BLaER1 treated with 17β-estradiol and CSF1 and Interleukin-3, amounts not matched to agents 10 nM and 100 nM (cell line): Measurements from ENCODE around the gene ATP1B4.

ENCODE experiments used
- H3K27ac ChIP-seq, 11 experiments: shearing (Covaris generic); formaldehyde crosslinking; 2 replicates each; pipeline ENCODE4 v1.8.1; 2022
- H3K27me3 ChIP-seq, 11 experiments: shearing (Covaris generic); formaldehyde crosslinking; 2 replicates each; pipeline ENCODE4 v1.8.1; 2022
- H3K36me3 ChIP-seq, 11 experiments: shearing (Covaris generic); formaldehyde crosslinking; 2 replicates each; pipeline ENCODE4 v1.8.1; 2022
- H3K4me1 ChIP-seq, 10 experiments: shearing (Covaris generic); formaldehyde crosslinking; 2 replicates each; pipeline ENCODE4 v1.8.1; 2022
- H3K4me2 ChIP-seq, 11 experiments: shearing (Covaris generic); formaldehyde crosslinking; 2 replicates each; pipeline ENCODE4 v1.8.1; 2022
- H3K4me3 ChIP-seq, 10 experiments: shearing (Covaris generic); formaldehyde crosslinking; 2 replicates each; pipeline ENCODE4 v1.8.1; 2022
- H3K9ac ChIP-seq, 11 experiments: shearing (Covaris generic); formaldehyde crosslinking; 2 replicates each; pipeline ENCODE4 v1.8.1; 2022
- H3K9me3 ChIP-seq, 11 experiments: shearing (Covaris generic); formaldehyde crosslinking; replicated peaks in 1 of 11; 2 replicates each; pipeline ENCODE4 v1.8.1; 2022
- H4K20me1 ChIP-seq, 11 experiments: shearing (Covaris generic); formaldehyde crosslinking; 2 replicates each; pipeline ENCODE4 v1.8.1; 2022
- Cebpa-rat ChIP-seq, 11 experiments: shearing (Covaris generic); IDR thresholded peaks; 2 replicates each; pipeline ENCODE4 v1.8.1; 2022

The ATP1B4 gene

GRCh38 chrX:120361764-120362305 is at the start of gene ATP1B4:
Gene ATP1B4 (plus strand): TSS chrX:120362089. CDS start chrX:120362169, 80 bp downstream.
- Histone ChIP-seq H3K9me3 (no peaks in the 10 kb centered on the region), H3K4me1 (peaks cover 0 to 15% (median 0%) of the 10 kb centered on the region in 10 experiments; a peak in 5 of 20 replicates), H3K27me3 (no peaks in the 10 kb centered on the region), H3K36me3 (no peaks in the 10 kb centered on the region), H3K9ac (no peak within 1 kb of the TSS), H3K4me2 (peak within 1 kb of the TSS in 3 of 11 experiments; percentile 6 to 13 (median 7); a peak in 2 of 22 replicates), H3K4me3 (no peak within 1 kb of the TSS), H4K20me1 (no peaks in the 10 kb centered on the region), H3K27ac (no peak within 1 kb of the TSS)
- no peak for TF ChIP-seq Cebpa-rat (IDR thresholded peaks at IDR 0.05)

GRCh38 chrX:120315776-120316175 is 46.1 kb upstream of the ATP1B4 start:
- Histone ChIP-seq H3K4me3 (no peak overlapping the region), H4K20me1 (no peaks in the 10 kb centered on the region), H3K4me2 (no peak overlapping the region), H3K36me3 (no peaks in the 10 kb centered on the region), H3K27ac (no peak overlapping the region), H3K27me3 (peaks cover 27 to 39% (median 31%) of the 10 kb centered on the region in 11 experiments), H3K9ac (no peak overlapping the region), H3K4me1 (peaks cover 0 to 4% (median 0%) of the 10 kb centered on the region in 10 experiments; a peak in 3 of 20 replicates), H3K9me3 (peaks cover 0 to 9% (median 5%) of the 10 kb centered on the region in 11 experiments; a peak in 13 of 22 replicates)
- no peak for TF ChIP-seq Cebpa-rat (IDR thresholded peaks at IDR 0.05)

GRCh38 chrX:120316587-120317283 is 45.2 kb upstream of the ATP1B4 start:
- Histone ChIP-seq H3K36me3 (no peaks in the 10 kb centered on the region), H3K4me3 (no peak overlapping the region), H3K9ac (no peak overlapping the region), H3K4me1 (no peaks in the 10 kb centered on the region), H3K27ac (no peak overlapping the region), H3K27me3 (peaks cover 18 to 30% (median 21%) of the 10 kb centered on the region in 11 experiments), H3K9me3 (0 out of 22 replicates have a peak, but pooled peaks cover 0 to 3% (median 0%) of the 10 kb centered on the region in 11 experiments), H4K20me1 (no peaks in the 10 kb centered on the region), H3K4me2 (no peak overlapping the region)
- TF ChIP-seq Cebpa-rat (IDR thresholded peaks at IDR 0.05), result no peak

GRCh38 chrX:120318411-120318810 is 43.5 kb upstream of the ATP1B4 start:
- no peak overlapping the region for H3K9ac ChIP-seq
- TF ChIP-seq Cebpa-rat (IDR thresholded peaks at IDR 0.05), result no peak
- no peak overlapping the region for H3K4me3 ChIP-seq
- no peaks in the 10 kb centered on the region for H3K4me1 ChIP-seq
- H3K27me3 ChIP-seq, result peaks cover 1 to 13% (median 5%) of the 10 kb centered on the region in 11 experiments; a peak in 15 of 22 replicates
- no peak overlapping the region for H3K27ac ChIP-seq
- H4K20me1 ChIP-seq, result no peaks in the 10 kb centered on the region
- H3K4me2 ChIP-seq, result no peak overlapping the region
- no peaks in the 10 kb centered on the region for H3K36me3 ChIP-seq
- no peaks in the 10 kb centered on the region for H3K9me3 ChIP-seq

- Histone ChIP-seq H3K36me3 (no peaks in the 10 kb centered on the region), H3K9ac (no peak overlapping the region), H3K4me2 (no peak overlapping the region), H3K4me1 (no peaks in the 10 kb centered on the region), H3K27me3 (no peaks in the 10 kb centered on the region), H4K20me1 (no peaks in the 10 kb centered on the region), H3K27ac (no peak overlapping the region), H3K9me3 (no peaks in the 10 kb centered on the region), H3K4me3 (no peak overlapping the region)
- no peak for TF ChIP-seq Cebpa-rat (IDR thresholded peaks at IDR 0.05)
These were observed 40.2 kb upstream of the ATP1B4 start for GRCh38 chrX:120321520-120322281.

GRCh38 chrX:120331116-120331515 is 30.8 kb upstream of the ATP1B4 start:
- TF ChIP-seq Cebpa-rat (IDR thresholded peaks at IDR 0.05), result no peak
- no peak overlapping the region for H3K4me2 ChIP-seq
- H3K4me1 ChIP-seq, result peaks cover 0 to 13% (median 8%) of the 10 kb centered on the region in 10 experiments; a peak in 11 of 20 replicates
- H3K9me3 ChIP-seq, result peaks cover 6 to 13% (median 9%) of the 10 kb centered on the region in 11 experiments; a peak in 21 of 22 replicates
- H3K27me3 ChIP-seq, result no peaks in the 10 kb centered on the region
- H3K4me3 ChIP-seq, result no peak overlapping the region
- no peaks in the 10 kb centered on the region for H3K36me3 ChIP-seq
- H3K27ac ChIP-seq, result no peak overlapping the region
- H3K9ac ChIP-seq, result no peak overlapping the region
- no peaks in the 10 kb centered on the region for H4K20me1 ChIP-seq

- no peak for TF ChIP-seq Cebpa-rat (IDR thresholded peaks at IDR 0.05)
- Histone ChIP-seq H3K4me1 (peaks cover 0 to 13% (median 8%) of the 10 kb centered on the region in 10 experiments; a peak in 11 of 20 replicates), H3K4me2 (no peak overlapping the region), H3K9ac (no peak overlapping the region), H3K27me3 (no peaks in the 10 kb centered on the region), H3K9me3 (peaks cover 18 to 26% (median 22%) of the 10 kb centered on the region in 11 experiments), H3K27ac (no peak overlapping the region), H4K20me1 (no peaks in the 10 kb centered on the region), H3K36me3 (no peaks in the 10 kb centered on the region), H3K4me3 (no peak overlapping the region)
These were observed 29.5 kb upstream of the ATP1B4 start for GRCh38 chrX:120332394-120332793.

- peak overlapping the region in 5 of 11 experiments; percentile 2 to 43 (median 14); a peak in 4 of 22 replicates for H3K4me2 ChIP-seq
- H3K4me3 ChIP-seq, result no peak overlapping the region
- H3K36me3 ChIP-seq, result no peaks in the 10 kb centered on the region
- H3K27ac ChIP-seq, result no peak overlapping the region
- no peak overlapping the region for H3K9ac ChIP-seq
- H3K27me3 ChIP-seq, result no peaks in the 10 kb centered on the region
- H3K9me3 ChIP-seq, result peaks cover 27 to 43% (median 37%) of the 10 kb centered on the region in 11 experiments
- TF ChIP-seq Cebpa-rat (IDR thresholded peaks at IDR 0.05), result no peak
- H4K20me1 ChIP-seq, result no peaks in the 10 kb centered on the region
- H3K4me1 ChIP-seq, result peaks cover 0 to 13% (median 8%) of the 10 kb centered on the region in 10 experiments; a peak in 11 of 20 replicates
These were observed 27.7 kb upstream of the ATP1B4 start for GRCh38 chrX:120334151-120334550.

GRCh38 chrX:120334603-120335002 is 27.3 kb upstream of the ATP1B4 start:
- no peak for TF ChIP-seq Cebpa-rat (IDR thresholded peaks at IDR 0.05)
- Histone ChIP-seq H3K36me3 (no peaks in the 10 kb centered on the region), H3K4me3 (no peak overlapping the region), H3K4me1 (peaks cover 0 to 13% (median 8%) of the 10 kb centered on the region in 10 experiments; a peak in 11 of 20 replicates), H3K27me3 (no peaks in the 10 kb centered on the region), H3K9me3 (peaks cover 32 to 48% (median 42%) of the 10 kb centered on the region in 11 experiments), H3K4me2 (peak overlapping the region in 6 of 11 experiments; percentile 2 to 43 (median 12); a peak in 6 of 22 replicates), H3K27ac (no peak overlapping the region), H3K9ac (no peak overlapping the region), H4K20me1 (no peaks in the 10 kb centered on the region)
